Dedifferentiated amniotic fluid mesenchymal stem cell (primary cell): Measurements from ENCODE around the gene APRT.
"Not testable (repeated sequence)": the region's sequence is repeated elsewhere in the genome, so short reads cannot be mapped to it uniquely, and the experiment has no call there.

Source experiments
- DNase-seq: peaks from one replicate; pipeline ENCODE4 v3.0.0-alpha.2; 2016; ENCODE audit errors: extremely low spot score

APRT gene

DNA sequence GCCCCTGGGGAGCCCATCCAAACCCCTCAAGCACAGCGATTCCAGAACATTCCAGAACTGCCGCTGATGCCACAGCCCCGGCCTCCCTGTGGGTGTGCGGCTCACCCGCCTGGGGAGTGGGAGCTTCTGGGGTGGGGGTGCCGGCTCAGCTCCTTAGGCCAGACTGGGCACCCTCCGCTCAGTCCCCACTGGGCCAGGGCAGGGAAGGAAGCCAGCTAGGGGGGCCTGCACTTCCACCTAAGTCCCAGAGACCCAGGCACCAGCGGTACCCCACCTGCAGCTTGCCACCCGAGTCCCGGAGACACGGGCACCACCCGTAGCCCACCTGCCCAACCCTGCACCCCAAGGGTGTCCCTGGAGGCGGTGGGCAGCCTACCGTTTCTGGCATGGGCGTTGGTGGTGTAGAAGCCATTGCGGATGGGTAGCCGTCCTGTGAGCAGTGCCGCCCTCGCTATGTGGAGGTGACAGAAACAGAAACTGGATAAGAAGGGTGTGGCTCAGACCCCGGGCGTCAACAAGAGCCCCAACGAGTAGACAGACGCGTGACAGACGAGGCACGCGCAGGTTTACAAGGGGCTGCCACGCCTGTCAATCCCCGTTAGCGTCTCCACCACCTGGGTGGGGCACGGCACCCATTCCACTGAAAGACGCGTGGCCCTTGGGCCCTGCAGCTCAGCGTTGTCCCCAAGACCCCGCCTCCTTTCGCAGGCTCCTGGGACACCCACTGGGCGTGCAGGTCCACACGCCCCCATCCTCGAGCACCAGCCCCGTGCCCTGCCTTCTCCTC lies 30.0 kb upstream of the APRT start:
- no peak for DNase-seq

DNA sequence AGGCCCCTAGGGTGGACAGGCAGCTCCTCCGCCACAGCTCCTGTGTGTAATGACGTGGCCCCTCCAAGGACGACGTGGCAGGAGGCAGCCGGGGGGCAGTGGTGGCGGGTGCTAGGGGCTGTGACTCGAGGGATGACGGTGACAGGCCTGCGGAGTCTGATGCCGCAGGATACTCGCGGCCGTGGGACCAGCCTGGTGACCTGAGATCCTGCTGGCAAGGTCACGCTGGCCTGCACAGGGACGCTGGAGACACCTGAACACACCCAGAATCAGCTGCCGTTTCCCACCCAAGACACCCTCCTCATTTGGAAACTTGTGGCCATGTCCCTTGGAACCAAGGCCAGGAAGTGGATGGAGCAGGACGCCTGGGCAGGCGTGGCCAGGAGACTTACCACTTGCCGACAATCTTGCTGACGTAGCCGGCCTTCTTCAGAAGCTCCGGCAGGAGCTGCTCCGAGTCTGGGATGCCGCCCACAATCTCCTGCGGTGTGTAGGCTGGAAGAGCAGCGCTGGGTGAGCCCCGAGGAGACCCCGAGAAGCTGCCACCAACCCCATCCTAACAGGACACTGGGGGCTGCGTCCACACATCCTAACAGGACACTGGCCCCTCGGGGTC lies 29.0 kb upstream of the APRT start:
- no peak for DNase-seq

DNA sequence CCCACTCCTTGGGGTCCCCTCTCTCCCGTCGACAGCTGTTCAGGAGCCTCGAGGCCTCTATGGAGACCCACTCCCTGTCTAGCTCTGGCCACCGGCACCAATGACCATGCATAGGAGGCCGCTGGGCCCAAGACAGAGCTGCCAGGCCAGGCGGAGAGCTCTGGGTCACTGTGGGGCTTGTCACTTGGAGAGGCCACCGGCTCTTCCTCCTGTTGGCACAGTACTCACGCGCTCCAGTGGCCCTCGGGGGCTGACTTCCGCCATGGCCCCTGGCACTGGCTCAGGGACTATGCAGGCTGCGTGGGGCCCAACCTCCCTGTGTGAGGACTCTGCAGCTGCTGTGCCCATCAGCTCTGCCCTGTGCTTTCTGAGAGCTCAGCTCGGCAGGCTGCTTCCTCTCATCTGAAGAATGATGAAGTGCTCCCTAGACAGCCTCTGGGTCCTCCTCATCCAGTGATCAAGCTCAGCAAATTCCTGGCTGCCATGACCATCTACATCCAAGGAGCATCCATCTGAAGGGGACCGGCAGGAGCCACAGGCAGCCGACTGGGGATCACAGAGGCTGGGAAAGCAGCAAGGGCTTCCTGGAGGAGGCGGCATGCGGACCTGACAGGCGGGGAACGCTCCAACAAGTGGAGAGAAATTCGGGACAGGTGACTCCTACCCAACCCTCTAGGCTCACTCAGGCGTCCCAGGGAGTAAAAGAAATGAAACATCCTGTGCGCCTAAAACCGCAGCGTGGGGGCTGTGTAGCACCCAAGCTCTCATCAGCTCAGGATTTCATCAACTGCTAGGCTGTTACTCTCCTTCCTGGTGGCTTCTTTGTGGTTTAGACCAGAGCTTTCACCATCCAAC lies 28.2 kb upstream of the APRT start:
- no peak for DNase-seq

DNA sequence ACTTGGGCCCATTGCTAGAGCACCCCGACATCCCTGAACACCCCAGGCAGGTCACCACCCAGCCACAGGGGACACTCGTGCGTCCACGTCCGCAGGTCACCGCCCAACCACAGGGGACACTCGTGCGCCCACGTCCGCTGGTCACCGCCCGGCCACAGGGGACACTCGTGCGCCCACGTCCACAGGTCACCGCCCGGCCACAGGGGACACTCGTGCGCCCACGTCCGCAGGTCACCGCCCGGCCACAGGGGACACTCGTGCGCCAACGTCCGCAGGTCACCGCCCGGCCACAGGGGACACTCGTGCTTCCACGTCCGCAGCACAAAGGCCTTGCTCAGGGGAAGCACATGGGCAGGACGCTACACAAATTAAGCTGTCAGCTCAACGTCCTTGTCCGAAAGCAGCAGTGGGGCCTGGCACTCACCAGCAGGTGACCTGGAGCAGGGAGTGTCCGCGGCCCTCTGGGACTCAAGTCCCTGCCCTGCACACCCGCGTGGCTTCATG lies 27.4 kb upstream of the APRT start:
- DNase-seq: no peak

DNA sequence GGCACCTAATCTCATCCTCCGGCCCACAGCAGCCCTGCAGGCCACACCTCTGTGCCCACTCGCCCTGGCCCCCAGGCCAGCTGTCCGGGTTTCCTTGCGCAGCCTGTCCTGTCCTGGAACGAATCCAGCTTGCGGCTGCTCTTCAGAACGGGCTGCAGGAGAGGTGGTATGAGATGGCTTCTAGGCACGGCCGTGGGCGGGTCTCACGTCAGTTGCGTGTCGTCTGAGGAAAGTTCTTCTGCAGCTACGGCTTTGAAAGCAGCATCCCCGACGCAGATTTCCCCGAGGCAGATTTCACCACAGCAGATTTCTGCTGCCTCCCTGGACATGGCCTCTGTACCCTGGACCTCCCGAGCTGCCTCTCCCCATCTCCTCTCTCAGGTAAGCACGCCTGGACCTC lies 26.8 kb upstream of the APRT start:
- DNase-seq: no peak

DNA sequence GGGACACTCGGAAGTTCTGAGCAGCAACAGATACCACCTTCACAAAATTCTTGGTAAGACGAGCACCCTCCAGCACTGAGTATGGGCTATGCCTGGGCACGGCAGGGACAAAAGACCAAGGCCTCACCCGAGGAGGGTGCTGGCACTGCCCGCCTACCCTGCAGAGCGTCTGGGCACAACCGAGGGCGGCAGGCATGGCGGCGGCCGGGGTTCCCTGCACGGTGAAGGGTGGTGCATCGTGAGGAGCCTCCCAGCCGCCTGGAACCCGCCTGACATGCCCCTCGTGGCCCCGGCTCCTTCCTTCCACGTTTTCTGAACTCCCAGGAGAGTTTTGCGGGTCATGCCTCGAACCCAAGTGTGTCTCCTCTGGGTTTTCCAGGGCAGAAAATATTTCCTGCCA lies 26.1 kb upstream of the APRT start:
- DNase-seq: no peak

DNA sequence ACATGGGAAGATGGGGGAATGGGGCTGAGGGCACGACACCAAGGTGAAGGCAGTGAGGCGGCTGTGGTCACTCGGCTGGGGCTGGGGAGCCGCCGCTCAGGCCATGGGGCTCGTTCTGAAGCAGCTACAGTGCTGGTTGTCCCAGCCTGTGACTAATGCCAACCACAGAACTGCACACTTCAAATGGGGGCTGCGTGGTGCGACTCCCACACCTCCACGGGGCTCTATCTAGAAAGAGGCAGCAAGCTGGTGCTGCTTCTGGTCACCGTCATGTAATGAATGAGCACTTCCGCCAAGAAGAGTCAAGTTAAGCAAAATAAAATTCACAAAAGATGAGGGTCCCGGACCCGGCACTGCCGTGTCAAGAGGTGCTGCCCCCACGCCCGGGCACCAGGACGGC lies 25.1 kb upstream of the APRT start:
- no peak for DNase-seq

DNA sequence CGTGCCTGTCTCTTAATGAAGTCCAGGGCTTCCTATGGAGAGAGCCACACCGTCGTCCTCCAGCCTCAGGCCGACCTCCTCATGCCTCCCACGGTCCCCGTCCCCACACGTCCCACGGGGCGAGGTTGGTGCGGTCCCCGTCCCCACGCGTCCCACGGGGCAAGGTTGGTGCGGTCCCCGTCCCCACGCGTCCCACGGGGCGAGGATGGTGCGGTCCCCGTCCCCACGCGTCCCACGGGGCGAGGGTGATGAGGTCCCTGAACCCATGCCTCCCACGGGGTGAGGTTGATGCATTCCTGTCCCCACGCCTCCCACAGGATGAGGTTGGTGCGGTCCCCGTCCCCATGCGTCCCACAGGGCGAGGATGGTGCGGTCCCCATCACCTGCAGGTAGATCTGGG lies 24.1 kb upstream of the APRT start:
- no peak for DNase-seq

DNA sequence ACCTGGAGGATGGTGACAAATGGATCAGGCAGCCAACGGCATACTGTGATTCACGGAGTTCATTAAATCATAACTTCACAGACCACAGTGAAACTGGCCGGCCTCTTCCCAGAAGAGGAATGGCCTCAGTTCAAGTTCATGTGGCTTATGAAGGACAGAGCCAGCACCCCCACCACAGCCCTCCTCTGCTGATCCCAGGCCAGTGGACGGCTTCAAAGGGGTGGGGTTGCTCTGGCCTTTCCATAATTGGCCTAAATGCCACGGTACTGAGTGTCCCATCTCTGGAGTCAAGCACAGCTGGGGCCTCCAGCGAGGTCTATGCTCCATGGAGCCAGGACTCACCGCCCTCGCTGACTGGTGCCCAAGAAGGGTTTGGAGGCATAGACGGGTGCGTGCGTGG lies 23.7 kb upstream of the APRT start:
- DNase-seq: no peak

DNA sequence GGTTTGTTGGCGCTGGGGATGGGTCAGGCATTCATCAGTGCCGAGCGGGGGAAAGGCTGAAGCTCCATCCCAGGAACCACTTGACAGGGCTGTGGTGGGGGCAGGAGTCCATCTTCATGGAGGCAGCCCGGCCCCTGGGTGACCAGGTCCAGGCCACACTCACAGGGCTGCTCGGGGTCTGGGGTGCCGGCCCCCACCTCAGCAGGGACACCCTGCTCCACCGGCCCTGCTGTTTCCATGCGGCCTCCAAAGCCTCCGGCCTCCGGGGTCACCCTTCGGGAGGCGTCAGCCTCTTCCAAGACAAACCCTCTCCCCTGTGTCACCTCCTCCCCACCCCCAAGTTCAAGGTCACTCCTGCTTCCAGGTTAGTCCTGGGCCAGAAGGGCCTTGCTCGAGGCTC lies 22.9 kb upstream of the APRT start:
- no peak for DNase-seq

DNA sequence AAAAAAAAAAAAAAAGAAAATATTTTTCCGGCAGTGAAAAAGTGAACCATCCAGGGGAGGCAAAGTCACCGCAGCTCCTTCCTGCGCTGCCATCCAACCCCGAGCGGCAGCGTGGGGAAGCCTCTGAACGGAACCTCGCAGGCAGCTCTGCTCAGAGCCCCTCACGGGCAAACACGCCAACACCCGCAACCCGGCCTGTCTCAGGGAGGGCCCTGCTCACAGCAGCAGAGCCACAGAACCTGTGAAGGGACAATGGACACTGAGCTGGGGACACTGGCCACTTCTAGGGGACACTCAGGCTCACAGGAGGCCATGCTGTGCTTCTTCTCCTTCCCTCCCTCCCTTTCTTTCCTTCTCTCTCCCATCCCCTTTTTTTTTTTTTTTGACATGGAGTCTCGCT lies 21.4 kb upstream of the APRT start:
- no peak for DNase-seq

DNA sequence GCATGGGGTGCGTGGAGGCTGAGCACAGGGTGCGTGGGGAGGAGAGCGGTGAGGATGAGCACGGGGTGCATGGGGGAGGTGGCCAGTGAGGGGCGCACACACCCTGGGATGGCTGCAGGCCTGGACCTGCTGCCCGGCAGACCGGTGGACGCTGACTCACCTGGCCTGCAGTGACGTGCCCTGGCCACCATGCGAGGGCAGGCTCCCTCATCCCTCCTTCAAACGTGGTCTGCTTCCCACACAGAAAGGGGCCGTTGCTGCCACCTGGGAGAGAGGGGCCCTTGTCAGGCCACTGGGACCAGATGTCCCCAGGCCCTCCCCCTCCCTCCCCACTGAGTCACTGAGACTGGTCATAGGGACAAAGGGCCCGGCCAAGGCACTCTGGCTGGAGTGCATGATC lies 20.1 kb upstream of the APRT start:
- no peak for DNase-seq

DNA sequence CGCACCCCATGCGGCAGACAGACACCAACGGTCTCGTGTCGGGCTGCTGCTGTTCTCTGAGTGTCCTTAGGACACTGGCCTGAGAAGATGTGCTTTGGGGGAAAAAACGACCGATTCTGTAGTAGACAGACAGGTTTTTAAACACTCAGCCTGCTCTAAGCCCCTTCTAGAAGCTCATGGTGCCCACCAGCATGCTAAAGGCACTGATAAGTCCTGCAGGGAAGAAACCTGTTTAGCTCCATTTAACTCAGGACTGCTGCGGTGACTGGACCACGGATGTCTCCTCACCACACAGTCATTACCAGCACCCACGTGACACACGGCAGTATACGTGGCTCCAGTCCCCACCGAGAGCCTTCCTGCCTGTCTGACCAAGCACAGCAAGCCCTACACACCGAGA lies 19.1 kb upstream of the APRT start:
- DNase-seq: no peak

DNA sequence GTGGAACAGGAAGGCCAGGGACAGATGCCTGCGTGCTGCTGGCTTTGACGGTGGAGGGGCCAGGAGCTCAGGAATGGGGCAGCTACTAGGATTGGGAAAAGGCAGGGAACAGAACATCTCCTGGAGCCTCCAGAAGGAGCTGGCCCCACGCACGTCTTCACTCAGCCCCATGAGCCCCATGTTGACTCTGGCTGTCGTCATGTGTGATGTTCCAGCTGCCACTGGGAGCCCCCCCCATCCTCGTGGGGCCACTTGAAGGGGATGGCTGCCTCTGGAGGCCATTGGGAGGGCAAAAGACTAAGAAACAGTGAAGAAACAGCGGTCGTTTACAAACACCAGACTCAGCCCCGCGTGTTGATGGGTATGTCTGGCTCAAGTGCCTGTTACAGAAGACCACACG lies 18.5 kb upstream of the APRT start:
- DNase-seq: no peak

DNA sequence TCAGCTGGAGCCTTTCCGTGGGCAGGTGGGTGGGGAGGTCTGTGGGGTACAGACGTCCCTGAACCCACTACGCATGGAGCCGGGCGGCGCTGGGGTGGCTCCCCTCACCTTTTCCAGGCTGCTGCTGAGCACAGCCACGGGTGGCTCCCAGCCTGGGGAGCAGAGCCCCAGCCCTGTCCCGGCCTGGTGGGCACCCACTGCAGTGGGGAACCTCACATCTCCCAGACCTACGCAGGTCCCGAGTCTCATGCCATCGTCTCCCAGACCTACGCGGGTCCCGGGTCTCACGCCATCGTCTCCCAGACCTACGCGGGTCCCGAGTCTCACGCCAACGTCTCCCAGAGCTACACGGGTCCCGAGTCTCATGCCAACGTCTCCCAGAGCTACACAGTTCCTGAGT lies 17.0 kb upstream of the APRT start:
- DNase-seq: no peak

DNA sequence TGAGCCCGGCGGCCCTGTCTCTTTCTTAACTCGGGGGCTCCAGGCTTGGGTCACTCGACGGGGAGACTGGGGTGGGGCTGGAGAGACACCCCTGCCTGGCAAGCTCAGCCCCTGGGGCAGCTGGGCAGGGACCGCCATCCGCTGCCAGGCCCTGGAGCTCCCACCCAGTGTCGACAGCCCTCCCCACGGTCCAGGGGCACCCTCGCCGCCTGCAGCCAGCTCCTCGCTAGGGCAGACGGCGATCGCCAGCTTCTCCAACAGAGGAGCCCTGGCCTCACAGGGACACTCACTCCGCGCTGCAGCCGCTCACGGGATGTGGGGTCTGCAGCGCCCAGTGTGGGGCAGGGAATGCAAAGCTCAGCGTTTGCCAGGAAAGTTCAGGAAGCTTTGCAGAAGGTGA lies 16.0 kb upstream of the APRT start:
- DNase-seq: no peak

DNA sequence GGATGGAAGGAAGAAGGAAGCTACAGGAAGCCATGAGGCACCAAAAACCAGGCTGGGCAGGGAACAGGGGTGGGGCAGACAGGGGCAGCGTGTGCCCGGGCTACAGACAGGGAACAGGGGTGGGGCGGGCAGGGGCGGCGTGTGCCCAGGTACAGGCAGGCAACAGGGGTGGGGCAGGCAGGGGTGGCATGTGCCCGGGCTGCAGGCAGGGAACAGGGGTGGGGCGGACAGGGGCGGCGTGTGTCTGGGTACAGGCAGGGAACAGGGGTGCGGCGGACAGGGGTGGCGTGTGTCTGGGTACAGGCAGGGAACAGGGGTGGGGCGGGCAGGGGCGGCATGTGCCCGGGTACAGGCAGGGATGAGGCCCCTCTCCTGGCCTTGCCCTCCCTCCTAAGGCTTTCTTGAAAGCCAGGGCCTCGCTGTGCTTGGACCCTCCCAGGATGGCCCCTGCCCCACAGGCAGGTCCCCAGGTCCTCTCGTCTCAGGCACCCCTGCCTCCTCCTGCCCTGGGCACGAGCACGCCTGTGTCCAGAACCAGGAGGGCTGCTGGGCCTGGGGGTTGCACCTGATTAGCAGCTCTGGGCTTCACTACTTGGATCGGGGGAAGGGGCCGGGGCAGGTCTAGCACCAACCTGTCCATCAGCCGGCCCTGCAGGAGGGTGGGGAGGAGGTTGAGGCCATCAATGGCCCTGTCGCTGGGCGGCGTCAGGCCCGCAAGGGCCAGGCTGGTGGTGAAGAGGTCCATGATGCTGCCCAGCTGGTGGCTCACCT lies 14.5 kb upstream of the APRT start:
- DNase-seq: no peak

DNA sequence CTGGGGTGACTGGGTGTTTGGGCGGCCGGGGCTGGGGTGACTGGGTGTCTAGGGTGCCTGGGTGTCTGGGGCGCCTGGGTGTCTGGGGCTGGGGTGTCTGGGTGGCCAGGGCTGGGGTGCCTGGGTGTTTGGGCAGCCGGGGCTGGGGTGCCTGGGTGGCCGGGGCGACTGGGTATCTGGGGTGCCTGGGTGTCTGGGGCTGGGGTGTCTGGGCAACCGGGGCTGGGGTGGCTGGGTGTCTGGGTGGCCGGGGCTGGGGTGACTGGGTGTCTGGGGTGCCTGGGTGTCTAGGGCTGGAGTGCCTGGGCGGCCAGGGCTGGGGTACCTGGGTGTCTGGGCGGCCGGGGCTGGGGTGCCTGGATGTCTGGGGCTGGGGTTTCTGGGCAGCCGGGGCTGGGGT lies 13.4 kb upstream of the APRT start:
- no peak for DNase-seq

DNA sequence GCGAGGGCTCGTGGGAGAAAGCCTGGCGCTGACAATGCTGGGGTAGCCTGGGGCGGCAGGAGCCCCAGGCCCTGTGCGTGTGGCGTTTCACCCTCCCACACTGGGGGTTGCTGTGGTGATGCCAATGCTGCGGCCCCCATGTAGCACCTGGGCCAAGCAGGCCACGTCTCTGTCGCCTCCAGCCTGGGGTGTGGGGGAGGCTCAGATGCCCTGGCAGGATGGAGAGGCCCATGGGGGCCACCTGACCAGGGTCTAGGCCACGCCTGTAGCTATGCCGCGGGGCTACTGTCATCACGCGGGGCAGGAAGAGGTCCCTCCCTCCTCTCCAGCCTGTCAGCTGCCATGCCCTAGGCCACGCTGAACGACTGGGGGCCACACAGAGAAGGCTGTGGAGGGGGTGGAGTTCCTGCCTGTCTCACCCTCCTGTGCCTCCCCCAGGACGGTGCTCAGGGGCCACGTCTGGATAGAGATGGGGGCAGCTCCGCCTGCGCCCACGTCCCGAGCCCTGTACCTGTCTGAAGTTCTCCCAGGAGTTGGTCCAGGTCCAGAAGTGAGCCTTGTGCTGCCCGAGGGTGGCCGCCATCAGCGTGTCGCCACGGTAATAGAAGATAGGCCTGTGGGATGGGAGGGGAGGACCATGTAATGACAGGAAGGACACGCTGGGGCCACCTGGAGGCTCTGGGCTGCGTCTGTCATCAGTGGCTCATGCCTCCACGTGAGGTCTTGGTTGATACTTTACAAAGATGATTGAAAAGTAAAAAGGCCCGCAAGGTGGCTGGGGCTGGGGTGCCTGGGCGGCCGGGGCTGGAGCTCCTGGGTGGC lies 12.7 kb upstream of the APRT start:
- no peak for DNase-seq

DNA sequence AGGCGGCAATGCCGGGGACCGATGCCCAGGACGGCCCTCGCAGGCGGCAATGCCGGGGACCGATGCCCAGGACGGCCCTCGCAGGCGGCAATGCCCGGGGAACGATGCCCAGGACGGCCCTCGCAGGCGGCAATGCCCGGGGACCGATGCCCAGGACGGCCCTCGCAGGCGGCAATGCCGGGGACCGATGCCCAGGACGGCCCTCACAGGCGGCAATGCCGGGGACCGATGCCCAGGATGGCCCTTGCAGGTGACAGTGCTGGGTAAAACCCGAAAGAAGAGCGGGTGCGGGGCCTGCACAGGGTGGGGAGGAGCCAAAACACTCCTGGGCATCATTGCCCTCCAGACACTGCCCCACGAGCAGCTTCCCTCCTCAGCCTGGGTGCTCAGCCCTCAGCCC lies 11.9 kb upstream of the APRT start:
- DNase-seq: not testable (repeated sequence)
